ENCODE results near the gene KIAA0825. TPM values are rescaled to one million over a fixed set of nuclear protein-coding genes. Genes with fewer than 3 reads are reported as not detected.

The KIAA0825 gene
- total RNA-seq, 1 donor from 2014 or later = 5.8 TPM

DNA sequence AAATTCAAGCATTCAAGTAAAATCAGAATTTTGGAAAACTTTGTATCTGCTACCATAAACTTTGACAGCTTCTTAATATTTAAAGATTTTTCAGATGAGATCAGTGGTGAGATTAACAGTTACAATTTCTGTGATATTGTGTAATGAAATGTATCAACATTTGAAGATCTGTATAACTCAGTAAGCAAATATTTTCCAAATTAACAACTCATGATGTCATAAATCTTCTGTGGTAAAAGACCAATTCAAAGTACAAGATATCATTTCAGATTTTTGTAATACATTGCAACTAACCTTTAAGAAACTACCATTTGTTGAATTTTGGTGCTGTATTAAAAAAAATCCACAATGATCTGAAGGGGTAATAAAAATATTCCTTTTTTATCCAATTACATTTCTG lies 352.2 kb downstream of the KIAA0825 start:
- DNase-seq (ENCODE audit: low spot score, unreplicated experiment) = no peak
- TF ChIP-seq CTCF (IDR thresholded peaks at IDR 0.05; ENCODE audit: unreplicated experiment) = no peak
- Mint-ChIP-seq H3K27ac (no peak overlapping the region), H3K9me3 (ENCODE audit: low read depth) (peaks cover 13% of the 10 kb centered on the region), H3K27me3 (peaks cover 64% of the 10 kb centered on the region), H3K36me3 (ENCODE audit: insufficient read depth) (no peaks in the 10 kb centered on the region), H3K4me3 (ENCODE audit: low read depth) (no peak overlapping the region), H3K4me1 (ENCODE audit: low read depth) (no peaks in the 10 kb centered on the region)

DNA sequence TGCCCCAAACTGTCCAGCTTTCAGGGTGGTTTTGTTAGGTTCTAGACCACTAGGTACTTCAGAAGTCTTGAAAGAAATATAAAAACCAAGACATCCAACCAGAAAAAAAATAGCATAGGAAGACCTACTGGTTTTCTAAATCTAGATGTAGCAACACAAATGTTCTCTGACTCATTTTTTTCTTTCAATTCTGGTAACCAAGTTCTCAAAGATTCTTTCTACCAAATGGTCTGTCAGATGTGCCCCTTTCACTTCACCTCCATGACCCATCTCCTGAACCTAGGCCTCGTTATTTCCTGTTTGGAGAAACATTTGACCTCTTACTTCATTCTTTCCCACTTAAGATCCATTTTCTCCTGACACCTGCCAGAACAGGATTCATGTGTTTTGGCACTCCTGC lies 355.3 kb downstream of the KIAA0825 start:
- DNase-seq (ENCODE audit: low spot score, unreplicated experiment) = no peak
- H3K36me3 Mint-ChIP-seq (ENCODE audit: insufficient read depth) = no peaks in the 10 kb centered on the region
- H3K4me3 Mint-ChIP-seq (ENCODE audit: low read depth) = no peak overlapping the region
- TF ChIP-seq CTCF (IDR thresholded peaks at IDR 0.05; ENCODE audit: unreplicated experiment) = no peak
- no peaks in the 10 kb centered on the region for H3K9me3 Mint-ChIP-seq (ENCODE audit: low read depth)
- H3K27me3 Mint-ChIP-seq = peaks cover 50% of the 10 kb centered on the region
- no peak overlapping the region for H3K27ac Mint-ChIP-seq
- H3K4me1 Mint-ChIP-seq (ENCODE audit: low read depth) = no peaks in the 10 kb centered on the region

- no peaks in the 10 kb centered on the region for H3K9me3 Mint-ChIP-seq (ENCODE audit: low read depth)
- DNase-seq (ENCODE audit: low spot score, unreplicated experiment) = no peak
Observed at GRCh38 chr5:94260096-94260495, 358.3 kb downstream of the KIAA0825 start.

GRCh38 chr5:94254214-94254613 lies 364.2 kb downstream of the KIAA0825 start:
- DNase-seq (ENCODE audit: low spot score, unreplicated experiment) = no peak
- Mint-ChIP-seq H3K27ac (no peak overlapping the region), H3K4me3 (ENCODE audit: low read depth) (no peak overlapping the region), H3K36me3 (ENCODE audit: insufficient read depth) (no peaks in the 10 kb centered on the region), H3K27me3 (peaks cover 22% of the 10 kb centered on the region), H3K9me3 (ENCODE audit: low read depth) (no peaks in the 10 kb centered on the region), H3K4me1 (ENCODE audit: low read depth) (peaks cover 2% of the 10 kb centered on the region)
- TF ChIP-seq CTCF (IDR thresholded peaks at IDR 0.05; ENCODE audit: unreplicated experiment) = no peak

More at GRCh38 chr5:94260096-94260495, 358.3 kb downstream of the KIAA0825 start:
- H3K27ac Mint-ChIP-seq = no peak overlapping the region
- H3K4me3 Mint-ChIP-seq (ENCODE audit: low read depth) = no peak overlapping the region
- no peak for TF ChIP-seq CTCF (IDR thresholded peaks at IDR 0.05; ENCODE audit: unreplicated experiment)
- no peaks in the 10 kb centered on the region for H3K36me3 Mint-ChIP-seq (ENCODE audit: insufficient read depth)
- no peaks in the 10 kb centered on the region for H3K4me1 Mint-ChIP-seq (ENCODE audit: low read depth)
- H3K27me3 Mint-ChIP-seq = peaks cover 34% of the 10 kb centered on the region

DNA sequence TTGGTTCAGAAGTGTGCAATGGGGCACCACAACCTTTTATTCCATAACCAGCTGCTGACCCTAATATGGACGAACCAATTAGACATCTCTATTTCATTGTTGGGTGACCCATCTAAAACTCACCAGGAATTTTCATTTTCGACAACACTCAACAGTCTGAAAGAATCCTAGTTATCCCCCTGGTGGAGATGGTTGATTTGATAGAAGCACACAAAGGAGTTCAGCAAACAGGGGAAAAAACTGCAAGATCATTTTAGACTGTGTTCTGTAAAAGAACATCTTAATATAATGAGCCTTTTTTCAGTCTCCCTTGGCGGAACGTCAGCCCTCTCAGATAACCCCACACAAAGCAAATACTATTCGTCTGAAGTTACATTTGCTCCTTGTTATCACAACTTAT lies 367.4 kb downstream of the KIAA0825 start:
- no peaks in the 10 kb centered on the region for H3K36me3 Mint-ChIP-seq (ENCODE audit: insufficient read depth)
- H3K27me3 Mint-ChIP-seq = peaks cover 35% of the 10 kb centered on the region
- H3K9me3 Mint-ChIP-seq (ENCODE audit: low read depth) = no peaks in the 10 kb centered on the region

More for the DNA sequence above, 367.4 kb downstream of the KIAA0825 start:
- no peak overlapping the region for H3K4me3 Mint-ChIP-seq (ENCODE audit: low read depth)
- no peak for TF ChIP-seq CTCF (IDR thresholded peaks at IDR 0.05; ENCODE audit: unreplicated experiment)
- DNase-seq (ENCODE audit: low spot score, unreplicated experiment) = no peak
- H3K27ac Mint-ChIP-seq = no peak overlapping the region
- H3K4me1 Mint-ChIP-seq (ENCODE audit: low read depth) = peaks cover 2% of the 10 kb centered on the region

Data from progenitor cell of endocrine pancreas (in vitro differentiated cells).